Left ventricle myocardium superior (tissue), 1 donor: Measurements from ENCODE around the gene GOLGA6L7. TPM values are rescaled to one million over a fixed set of nuclear protein-coding genes. Genes with fewer than 3 reads are reported as not detected.
"Not testable (repeated sequence)": the region's sequence is repeated elsewhere in the genome, so short reads cannot be mapped to it uniquely, and the experiment has no call there.

ENCODE experiments used
- ATAC-seq: fragments of 200-7000 bp; cut with Tn5 transposase; one replicate; pipeline ENCODE4 v1.9.1; 2020; ENCODE audit warnings: mild to moderate bottlenecking, moderate library complexity
- DNase-seq: peaks from one replicate; pipeline ENCODE4 v3.0.0-alpha.2; 2020
- intact Hi-C: fragments of 100-400 bp; cut with micrococcal nuclease; formaldehyde crosslinking; loops from one replicate; pipeline ENCODE4 v1.11.0; 2022
- total RNA-seq: library from RNA; stranded (reverse); fragmentation: NEBNext Ultra II Directional; extraction: Animal tissue kit (Norgen Biotek cat#: 25700); gene quantifications from one replicate; pipeline ENCODE4 v1.2.1, GENCODE V29; 2021
- donor health status: DM: no; HTN: yes; CAD: no; lungs with severe emphysema.

Gene GOLGA6L7
- total RNA-seq, 1 donor from 2014 or later: not detected

DNA sequence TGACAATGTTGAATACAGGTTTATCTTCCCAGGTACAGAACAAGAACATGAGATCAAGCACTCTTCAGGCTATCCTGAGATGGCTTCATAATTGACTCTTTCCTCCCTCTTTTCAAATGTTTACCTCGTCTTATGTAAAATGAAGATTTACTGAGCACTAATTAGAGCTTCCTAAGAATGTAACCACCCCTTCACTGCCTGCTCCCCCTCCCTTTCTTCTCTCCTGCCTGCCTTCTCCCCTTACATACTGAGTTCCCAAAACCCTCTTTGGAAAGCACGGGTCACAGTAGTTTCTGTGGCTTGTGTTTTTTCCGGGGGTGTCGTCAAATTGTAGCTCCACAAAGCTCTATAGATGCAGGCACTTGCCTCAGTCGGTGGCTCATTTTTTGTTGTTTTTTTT, 5.2 kb upstream of the GOLGA6L7 start:
- DNase-seq, intact Hi-C loops, ATAC-seq: not testable (repeated sequence)

DNA sequence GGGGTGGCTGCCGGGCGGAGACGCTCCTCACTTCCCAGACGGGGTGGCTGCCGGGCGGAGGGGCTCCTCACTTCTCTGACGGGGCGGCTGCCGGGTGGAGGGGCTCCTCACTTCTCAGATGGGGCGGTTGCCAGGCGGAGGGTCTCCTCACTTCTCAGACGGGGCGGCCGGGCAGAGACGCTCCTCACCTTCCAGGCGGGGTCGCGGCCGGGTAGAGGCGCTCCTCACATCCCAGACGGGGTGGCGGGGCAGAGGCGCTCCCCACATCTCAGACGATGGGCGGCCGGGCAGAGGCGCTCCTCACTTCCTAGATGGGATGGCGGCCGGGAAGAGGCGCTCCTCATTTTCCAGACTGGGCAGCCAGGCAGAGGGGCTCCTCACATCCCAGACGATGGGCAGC, 1.3 kb upstream of the GOLGA6L7 start:
- DNase-seq, intact Hi-C loops, ATAC-seq: not testable (repeated sequence)

DNA sequence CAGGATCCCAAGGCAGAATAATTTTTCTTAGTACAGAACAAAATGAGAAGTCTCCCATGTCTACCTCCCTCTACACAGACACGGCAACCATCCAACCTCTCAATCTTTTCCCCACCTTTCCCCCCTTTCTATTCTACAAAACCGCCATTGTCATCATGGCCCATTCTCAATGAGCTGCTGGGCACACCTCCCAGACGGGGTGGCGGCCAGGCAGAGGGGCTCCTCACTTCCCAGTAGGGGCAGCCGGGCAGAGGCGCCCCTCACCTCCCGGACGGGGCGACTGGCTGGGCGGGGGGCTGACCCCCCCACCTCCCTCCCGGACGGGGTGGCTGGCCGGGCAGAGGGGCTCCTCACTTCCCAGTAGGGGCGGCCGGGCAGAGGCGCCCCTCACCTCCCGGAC, 827 bp upstream of the GOLGA6L7 start:
- intact Hi-C loops, ATAC-seq, DNase-seq: not testable (repeated sequence)

DNA sequence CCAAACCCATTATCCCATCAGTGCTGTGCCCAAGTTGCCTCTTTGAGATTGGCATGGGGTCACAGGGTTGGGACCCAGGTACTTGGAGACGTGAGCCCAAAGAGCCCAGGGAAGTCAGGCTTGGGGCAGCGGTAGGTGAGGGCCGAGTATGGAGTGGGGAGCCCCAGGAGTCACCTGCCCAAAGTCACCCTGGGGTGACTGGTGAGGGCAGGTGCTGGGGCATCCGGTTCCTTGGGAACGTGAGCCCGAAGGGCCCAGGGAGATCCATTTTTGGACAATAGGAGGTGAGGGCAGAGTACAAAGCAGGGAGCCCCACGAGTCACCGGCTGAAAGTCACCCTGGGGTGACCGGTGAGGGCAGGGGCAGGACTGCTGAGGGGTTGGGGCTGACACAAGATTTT, 485 bp downstream of the GOLGA6L7 start:
- ATAC-seq, intact Hi-C loops, DNase-seq: not testable (repeated sequence)

DNA sequence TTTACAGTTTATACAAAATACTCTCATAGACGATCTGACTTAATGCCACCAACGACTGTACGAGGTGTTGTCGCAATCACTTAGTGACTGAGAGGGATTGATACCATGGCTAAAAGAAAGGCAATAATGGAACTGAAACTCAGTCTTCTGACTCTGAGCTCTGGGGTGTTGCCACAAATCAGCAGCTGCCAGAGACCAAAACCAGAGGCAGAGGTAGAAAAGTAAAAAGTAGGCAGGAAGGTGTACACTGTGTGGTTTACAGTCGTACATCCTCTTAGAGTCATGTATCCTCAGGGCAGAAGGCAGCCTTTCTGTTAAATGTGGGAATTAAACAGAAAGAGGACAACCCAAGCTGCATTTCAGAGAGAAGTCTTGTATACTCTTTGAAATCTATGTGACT, 1.2 kb downstream of the GOLGA6L7 start:
- ATAC-seq, intact Hi-C loops: not testable (repeated sequence)

DNA sequence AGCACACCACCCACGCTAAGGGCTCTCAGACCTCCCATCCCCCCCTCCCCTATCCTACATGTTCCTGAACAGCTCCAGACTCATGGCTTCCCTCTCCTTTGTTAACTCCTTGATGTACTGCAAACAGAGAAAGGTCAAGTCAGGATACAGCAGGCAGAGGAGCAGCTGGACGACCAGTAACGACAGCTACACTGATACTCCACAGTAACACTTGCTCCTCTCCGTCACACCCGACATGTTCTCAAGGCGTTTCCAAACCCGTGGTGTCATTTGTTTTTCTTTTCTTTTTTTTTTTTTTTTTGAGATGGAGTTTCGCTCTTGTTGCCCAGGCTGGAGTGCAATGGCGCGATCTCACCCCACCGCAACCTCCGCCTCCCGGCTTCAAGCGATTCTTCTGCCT, 4.3 kb downstream of the GOLGA6L7 start:
- DNase-seq, intact Hi-C loops, ATAC-seq: not testable (repeated sequence)

More for the DNA sequence above, 1.2 kb downstream of the GOLGA6L7 start:
- not testable (repeated sequence) for DNase-seq

DNA sequence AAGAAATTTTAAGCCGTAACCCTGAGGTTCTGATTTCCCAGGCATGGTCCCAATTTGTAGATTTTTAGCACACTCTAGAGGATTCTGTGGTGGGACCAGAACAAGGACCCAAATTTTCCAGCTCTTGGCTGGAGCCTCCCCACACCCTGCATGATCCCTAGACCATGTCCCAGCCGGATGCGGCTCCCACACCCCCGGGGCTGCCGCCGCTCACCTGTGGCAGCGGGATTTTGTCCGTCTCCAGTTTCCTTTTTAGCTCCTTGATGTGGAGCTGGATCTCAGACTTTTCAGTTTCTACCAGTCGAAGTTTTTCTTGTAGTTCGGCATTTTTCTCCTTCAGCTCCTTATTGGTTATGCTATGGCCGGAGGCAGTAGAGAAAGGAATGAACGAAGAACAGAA, 4.9 kb downstream of the GOLGA6L7 start:
- DNase-seq, intact Hi-C loops, ATAC-seq: not testable (repeated sequence)

DNA sequence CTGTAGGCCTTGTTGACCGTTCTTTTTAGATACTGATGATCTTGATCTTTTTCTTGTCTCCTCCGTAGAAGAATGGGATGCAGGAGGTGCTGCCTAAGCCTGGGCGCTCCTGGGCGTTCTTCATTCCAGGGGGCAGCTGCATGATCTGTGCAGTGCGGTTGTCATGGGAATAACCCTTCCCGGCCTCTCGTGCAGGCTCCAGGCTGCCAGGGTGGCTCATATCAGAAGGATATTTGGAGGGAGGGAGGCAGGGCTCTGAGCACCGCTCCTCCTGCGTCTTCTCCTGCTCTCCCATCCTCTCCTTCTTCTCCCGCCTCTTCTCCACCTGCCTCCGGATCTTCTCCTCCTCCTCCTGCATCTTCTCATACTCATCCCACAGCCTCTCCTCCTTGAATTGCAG, 6.2 kb downstream of the GOLGA6L7 start:
- DNase-seq, ATAC-seq, intact Hi-C loops: not testable (repeated sequence)

DNA sequence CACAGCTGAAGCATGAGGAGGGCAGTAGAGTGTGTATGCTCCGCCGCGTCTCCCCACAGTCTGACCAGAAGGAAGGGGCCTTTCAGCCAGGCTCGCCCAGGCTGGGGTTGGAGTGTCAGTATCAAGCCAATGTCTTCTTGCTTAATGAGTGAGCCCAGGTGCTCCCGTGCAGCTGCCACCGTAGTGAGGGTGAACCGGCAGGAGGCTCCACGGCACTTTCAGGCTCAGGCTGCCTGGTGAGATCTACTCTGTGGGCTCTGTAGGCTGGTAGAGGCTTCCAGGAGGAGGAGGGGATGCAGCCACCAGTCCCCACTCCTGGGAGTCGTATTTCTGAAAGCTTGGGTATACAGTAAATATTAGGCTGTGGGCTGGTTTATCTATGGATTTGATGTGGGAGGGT, 8.2 kb downstream of the GOLGA6L7 start:
- intact Hi-C loops, ATAC-seq, DNase-seq: not testable (repeated sequence)

DNA sequence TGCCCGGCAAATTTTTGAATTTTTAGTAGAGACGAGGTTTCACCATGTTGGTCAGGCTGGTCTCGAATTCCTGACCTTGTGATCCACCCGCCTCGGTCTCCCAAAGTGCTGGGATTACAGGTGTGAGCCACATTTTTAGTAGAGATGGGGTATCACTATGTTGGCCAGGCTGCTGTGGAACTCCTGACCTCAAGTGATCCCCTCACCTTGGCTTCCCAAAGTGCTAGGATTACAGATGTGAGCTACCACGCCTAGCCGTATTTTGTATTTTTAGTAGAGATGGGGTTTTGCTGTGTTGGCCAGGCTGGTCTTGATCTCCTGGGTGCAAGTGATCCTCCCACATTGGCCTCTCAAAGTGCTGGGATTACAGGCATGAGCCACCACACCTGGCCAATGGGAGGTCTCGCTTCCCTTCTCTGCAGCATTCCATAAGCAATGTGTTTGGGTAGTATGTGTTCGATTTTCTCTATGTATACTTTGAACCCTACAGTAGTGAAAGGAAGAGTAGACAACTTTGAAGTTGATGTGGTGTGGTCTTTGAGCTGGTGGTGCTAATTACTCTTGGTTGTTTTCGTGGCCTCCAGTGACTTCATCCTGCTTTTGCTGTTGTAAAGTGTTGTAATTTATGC, 13.4 kb downstream of the GOLGA6L7 start:
- intact Hi-C loops, DNase-seq, ATAC-seq: not testable (repeated sequence)

DNA sequence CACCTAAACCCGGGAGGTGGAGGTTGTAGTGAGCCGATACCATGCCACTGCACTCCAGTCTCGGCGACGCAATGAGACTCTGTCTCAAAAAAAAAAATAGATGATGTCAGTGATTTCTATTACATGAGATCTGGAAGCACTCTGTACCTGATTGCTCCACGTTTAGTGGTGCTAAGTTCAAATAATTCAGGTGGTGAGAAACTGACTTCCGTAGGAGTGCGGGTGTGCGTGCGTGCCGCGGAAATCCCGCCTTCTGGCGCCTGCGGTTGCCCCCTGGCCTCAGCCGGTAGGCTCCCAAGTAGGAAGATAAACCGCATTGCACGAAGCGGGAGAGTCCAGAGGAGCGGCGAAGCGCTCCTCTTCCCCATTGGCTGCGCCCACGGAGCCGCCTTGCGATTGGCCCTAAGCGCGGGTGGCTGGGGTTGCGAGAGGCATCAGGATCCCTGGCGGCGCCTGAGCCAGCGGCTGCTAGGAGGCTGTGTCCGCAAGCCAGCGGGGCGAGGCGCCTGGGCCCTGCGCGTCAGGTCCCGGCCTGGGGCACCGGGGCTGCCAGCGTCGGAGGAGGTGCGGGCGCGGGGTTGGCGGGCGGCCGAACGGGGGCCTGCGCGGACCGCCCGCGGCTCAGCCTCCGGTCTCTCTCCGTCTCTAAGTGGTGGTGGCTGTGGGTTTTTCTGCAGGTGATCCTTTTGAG, 16.4 kb downstream of the GOLGA6L7 start:
- ATAC-seq: peak; percentile 100
- DNase-seq: peak; percentile 88
- intact Hi-C loops: not testable (repeated sequence)

DNA sequence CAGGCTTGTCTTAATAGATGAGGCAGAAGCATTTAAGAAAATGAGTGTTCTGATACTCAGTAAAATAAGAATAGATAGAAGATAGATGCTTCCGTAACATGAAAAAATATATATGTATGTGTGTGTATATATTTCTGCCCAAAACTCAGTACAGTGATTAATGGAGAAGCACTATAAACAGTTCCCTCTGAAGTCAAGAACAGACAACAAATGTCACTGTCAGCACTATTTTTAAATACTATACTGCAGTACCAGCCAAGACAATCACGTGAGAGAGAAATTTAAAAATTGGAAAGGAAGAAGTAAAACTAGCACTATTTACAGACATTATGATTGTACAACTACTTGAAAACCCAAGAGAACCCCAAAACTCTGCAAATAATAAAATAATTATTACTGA, 27.0 kb downstream of the GOLGA6L7 start:
- DNase-seq, intact Hi-C loops: not testable (repeated sequence)
- peak; percentile 81 for ATAC-seq

DNA sequence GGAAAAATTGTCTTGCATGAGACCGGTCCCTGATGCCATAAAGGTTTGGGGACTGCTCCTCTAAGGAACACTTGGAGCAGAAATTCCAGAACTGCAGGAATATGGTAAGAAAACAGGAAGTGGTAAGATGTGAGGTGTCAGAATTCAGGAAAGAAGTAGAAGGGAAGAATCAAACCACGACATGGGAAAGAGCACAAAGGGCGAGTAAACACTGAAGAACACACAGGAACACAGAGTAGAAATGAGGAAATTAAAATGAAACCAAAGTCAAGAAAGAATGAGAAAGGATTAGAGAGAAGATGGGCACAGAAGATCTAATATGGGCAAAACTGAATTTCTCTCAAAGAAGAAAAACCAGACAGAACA, 28.5 kb downstream of the GOLGA6L7 start:
- ATAC-seq, intact Hi-C loops, DNase-seq: not testable (repeated sequence)

DNA sequence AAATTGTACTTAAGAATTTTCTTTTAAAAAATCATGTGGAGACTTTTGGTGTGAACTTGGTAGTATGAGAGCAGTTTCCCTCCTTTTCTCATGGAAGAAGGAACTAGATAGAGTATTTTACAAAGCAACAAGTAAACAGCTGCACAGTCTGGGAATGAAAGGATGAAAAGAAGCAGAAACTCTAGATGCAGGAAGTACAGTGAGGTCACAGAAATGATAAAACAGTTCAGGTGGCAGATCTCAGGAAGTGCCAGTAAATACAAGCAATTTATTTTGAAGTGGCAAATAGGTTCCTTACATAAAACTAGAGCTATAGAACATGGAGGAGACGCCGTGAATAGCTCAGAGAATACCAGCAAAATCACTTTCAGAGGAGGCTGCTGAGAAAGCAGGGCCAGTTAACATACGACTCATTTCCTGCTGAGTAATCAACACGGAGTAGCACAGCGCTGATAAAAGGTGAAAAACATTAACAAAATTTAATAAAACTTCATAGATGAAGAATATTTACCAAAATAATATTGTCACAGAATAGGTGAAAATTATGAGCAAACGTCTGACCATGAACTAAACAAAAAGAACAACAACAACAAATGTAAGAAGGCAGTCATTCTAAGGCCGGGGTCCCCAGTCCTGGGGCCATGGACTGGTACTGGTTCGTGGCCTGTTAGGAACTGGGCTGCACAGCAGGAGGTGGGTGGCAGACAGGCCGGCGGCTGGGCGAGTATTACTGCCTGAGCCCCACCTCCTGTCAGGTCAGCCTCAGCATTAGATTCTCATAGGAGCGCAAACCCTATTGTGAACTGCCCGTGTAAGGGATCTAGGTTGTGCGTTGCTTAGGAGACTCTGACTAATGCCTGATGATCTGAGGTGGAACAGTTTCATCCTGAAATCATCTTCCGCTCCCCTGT, 29.2 kb downstream of the GOLGA6L7 start:
- intact Hi-C loops, ATAC-seq, DNase-seq: not testable (repeated sequence)

DNA sequence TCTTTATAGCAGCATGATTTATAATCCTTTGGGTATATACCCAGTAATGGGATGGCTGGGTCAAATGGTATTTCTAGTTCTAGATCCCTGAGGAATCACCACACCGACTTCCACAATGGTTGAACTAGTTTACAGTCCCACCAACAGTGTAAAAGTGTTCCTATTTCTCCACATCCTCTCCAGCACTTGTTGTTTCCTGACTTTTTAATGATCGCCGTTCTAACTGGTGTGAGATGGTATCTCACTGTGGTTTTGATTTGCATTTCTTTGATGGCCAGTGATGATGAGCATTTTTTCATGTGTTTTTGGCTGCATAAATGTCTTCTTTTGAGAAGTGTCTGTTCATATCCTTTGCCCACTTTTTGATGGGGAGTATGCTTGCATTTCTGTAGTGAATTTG, 30.3 kb downstream of the GOLGA6L7 start:
- ATAC-seq, intact Hi-C loops, DNase-seq: not testable (repeated sequence)

DNA sequence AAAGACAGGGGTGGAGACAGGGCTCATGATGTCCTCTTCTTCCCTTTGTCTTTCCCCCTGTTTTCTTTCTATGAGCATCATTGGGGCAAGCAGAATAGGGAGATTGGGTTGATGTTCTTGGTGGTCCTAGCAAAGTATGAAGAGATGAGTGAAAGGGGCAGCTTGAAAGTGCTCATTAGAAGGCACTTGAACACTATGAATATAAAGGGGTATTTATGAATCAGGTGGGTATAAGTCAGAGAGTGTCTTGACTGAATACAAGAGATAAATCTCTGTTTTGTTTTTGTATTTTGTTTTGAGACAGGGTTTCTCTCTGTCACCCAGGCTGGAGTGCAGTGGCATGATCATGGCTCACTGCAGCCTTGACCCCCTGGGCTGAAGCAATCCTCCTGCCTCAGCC, 34.4 kb downstream of the GOLGA6L7 start:
- intact Hi-C loops, DNase-seq: not testable (repeated sequence)

DNA sequence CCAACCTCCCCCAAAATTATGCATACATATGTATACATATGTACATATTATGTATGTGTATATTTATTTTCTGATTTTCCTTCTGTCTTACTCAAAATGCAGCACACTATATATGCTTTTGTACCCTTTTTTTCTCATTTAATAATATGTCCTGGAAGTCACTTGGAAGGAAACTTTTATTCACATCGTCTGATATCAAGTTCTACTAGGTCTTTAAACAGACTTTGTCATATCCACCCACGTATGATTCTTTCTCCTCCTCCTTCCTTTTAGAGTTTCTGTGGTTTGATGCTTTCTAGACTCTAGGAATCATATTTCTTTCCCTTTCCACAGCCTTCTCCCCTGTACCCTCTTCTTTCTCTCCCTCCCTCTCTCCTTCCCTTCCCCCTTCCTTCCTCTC, 35.1 kb downstream of the GOLGA6L7 start:
- DNase-seq, ATAC-seq, intact Hi-C loops: not testable (repeated sequence)

More for the DNA sequence above, 34.4 kb downstream of the GOLGA6L7 start:
- not testable (repeated sequence) for ATAC-seq

DNA sequence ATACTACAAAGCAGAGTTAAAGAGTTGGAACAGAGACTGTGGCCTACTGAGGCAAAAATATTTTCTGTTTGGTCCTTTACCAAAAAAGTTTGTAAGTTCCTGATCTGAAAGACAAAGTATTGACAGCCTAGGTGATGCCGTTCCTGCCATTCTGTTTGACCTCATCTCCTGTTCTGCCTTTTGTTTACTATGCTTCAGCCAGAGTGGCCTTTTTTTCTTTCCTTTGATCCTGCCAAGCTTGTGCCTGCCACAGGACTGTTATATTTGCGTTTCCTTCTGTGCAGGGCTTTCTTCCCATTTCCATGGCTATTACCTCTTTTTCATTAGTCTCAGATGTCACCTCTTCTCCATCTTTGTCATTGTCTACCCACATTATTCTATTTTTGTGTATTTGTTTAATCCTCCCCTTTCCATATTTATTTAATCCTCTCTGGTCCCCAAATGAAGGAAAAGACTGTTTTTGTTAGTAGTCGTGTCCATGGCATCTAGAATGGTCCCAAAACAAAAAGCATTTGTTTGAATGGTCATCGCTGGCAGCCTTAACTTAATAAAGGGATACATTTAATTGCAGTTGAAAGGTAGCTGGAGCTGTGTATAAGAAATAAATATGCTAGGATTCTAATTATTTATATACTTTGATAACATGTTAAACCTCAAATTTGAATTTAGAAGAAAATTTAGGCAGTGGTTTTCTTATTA, 36.4 kb downstream of the GOLGA6L7 start:
- intact Hi-C loops, DNase-seq, ATAC-seq: not testable (repeated sequence)

DNA sequence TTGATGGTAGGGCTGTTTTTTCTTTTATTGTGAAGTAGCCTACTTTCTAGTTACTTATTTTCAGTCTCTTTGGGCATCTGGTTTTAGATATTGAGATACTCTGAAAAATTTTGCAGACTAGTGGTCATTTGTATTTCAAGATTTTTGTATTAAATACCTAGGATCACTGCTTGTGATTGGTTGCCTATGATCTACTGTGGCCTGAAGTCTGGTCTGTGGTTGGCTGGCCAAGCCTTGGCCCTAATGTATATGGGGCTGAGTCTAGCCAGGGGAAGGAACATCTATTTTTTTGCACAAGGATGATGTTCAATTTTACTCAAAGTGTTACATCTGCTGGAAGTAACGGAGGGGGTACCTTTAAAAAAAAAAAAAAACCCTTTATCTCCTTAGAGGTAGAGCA, 38.0 kb downstream of the GOLGA6L7 start:
- ATAC-seq, DNase-seq, intact Hi-C loops: not testable (repeated sequence)
